8988T (cell line): Measurements from ENCODE around the gene CA11.

Experiments
- DNase-seq: peaks from one replicate; pipeline ENCODE4 v3.0.0; 2011

CA11 gene

DNA sequence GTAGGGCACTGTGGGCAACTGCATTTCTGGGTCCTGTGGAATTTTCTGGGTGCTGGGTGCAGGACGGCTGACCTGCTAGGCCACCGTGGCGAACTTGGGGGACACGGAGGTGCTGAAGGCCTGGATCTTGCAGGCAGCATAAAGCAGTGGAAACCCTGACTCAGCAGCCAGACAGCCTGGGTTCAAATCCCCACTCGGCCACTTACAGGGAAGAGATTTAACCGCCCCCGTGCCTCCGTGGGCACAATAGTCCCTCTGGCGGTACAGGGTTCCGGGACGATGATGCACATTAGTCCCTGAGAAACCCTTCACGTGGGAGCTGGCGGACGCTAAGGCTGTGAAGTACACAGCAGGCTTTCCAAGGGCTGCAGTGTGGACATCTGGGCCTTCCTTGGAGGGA lies 34.1 kb downstream of the CA11 start:
- DNase-seq, result no peak

DNA sequence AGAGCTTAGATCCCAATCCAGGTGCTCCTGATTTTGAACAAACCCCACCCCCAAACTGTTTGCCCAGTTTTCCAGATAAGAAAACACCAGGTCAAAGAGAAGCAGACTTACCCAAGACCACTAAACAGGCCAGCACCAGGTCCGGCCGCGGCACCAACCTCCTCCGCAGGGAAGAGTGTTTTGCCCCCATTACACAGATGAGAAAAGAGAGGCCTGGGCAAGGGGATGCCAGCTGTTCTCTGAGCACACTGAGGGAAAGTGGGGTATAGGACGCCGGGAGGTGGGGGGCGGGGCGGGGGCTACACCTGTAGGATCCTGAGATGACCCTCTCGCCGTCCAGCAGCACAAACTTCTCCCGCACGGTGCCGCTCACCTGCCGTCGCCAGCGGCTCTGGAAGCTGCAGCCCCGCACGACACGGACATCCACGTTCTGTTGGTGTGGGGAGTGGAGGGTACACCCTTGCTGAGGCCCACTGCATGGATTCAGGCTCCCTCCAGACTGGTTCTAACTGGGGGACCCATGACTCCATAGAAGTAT lies 36.3 kb downstream of the CA11 start:
- no peak for DNase-seq

DNA sequence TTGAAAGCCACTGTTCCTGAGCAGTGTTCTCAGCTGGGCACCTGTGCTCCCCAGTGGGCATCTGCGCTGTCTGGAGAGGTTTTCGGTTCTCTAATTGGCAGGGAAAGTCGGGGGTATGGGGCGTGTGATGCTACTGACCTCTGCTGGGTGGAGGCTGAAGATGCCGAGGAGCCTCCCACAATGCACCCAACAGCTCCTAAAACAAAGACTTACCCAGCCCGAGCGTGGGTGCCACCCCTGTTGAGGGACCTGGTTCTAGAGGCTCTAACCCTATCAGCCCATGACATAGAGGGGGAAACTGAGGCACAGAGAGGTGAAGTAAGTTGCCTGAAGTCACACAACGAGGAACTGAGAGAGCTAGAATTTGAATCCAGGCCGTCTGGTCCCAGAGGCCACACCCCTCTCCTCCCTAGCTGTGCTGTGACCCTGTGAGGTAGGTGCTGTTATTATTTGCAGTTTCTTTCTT lies 37.2 kb downstream of the CA11 start:
- peak; percentile 75 for DNase-seq

DNA sequence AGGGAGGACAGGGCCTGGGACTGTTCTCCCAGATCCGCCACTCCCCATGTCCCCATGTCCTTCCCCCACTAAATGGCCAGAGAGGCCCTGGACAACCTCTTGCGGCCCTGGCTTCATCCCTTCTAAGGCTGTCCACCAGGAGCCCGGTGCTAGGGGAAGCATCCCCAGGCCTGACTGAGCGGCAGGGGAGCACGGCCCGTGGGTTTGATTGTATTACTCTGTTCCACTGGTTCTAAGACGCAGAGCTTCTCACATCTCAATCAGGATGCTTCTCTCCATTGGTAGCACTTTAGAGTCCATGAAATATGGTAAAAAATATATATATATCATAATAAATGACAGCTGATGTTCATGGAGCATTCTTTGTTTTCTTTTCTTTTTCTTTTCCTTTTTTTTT lies 38.6 kb downstream of the CA11 start:
- DNase-seq, result no peak

DNA sequence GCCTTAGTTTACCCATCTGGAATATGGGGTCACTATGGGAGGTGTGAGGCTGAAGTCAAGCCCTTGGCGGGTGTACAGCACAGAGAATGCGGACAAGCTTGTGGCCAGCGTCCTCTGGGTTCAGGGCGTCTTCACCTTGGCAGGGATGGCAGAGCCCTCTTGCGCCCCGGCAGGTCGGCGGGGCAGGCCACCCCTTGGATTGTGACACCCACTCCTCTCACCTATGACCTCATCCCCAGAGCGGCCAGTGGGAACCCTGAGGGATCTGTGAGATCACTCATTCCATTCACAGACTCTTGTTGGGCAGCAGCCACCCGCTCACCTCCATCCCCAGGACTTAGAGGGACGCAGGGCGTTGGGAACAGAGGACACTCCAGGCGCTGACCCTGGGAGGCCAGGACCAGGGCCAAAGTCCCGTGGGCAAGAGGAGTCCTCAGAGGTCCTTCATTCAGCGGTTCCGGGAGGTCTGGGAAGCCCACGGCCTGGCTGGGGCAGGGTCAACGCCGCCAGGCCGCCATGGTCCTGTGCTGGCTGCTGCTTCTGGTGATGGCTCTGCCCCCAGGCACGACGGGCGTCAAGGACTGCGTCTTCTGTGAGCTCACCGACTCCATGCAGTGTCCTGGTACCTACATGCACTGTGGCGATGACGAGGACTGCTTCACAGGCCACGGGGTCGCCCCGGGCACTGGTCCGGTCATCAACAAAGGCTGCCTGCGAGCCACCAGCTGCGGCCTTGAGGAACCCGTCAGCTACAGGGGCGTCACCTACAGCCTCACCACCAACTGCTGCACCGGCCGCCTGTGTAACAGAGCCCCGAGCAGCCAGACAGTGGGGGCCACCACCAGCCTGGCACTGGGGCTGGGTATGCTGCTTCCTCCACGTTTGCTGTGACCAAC lies 39.3 kb downstream of the CA11 start, which contains the start of gene SPACA4:
Gene SPACA4 (plus strand): TSS at position 280 of the 896 bp plus-strand sequence. CDS start 237 bp downstream, at position 517.
- no peak for DNase-seq

DNA sequence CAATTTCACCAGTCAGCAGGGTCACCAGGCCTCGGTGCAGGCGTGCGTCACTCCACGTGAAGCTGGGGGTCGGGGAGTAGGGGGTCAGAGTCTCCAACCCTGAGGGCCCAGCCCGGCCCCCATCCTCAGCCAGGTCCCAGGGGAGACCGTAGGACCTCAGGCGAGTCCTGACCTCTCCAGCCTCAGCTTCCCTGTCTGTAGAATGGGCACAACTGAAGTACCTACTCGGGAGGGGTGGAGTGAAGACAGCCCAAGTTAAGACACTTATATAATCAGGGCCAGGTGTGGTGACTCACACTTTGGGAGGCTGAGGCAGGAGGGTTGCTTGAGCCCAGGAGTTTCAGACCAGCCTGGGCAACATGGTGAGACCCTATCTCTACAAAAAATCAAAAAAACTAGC lies 42.1 kb downstream of the CA11 start:
- no peak for DNase-seq

DNA sequence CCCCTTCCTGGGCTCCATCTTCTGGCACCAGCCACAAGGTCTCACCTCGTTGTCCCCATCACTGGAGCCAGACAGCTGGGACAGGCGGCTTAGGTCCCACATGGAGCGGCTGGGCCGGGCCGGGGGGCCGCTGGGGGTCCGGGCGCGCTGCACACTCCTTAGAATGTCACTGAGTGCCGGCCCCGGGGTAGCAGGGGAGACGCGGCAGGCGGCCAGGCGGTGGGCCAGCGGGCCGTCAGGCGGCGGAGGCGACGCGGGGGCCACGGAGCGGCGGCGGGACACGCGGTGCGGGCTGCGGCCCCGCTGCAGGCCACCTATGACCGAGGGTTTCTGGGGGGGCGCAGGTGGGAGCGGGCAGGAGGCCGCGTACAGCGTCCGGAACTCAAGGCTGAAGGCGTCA lies 42.5 kb downstream of the CA11 start:
- DNase-seq, result no peak

DNA sequence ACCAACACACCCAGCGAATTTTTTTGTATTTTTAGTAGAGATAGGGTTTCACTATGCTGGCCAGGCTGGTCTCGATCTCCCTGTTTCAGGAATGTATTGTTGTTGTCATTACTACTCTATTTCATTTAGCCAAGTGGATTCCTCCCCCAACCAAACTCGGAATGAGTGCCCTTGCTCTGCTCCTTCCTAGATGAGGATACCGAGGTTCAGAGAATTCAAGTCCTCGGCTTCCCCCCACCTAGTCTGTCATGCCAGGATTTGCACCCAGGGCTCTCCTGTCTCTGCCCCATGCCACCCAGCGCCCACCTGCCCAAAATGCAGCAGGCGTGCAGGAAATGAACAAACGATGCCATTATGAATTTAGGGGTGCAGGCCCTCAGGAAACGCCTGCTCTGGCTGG lies 43.0 kb downstream of the CA11 start:
- no peak for DNase-seq

DNA sequence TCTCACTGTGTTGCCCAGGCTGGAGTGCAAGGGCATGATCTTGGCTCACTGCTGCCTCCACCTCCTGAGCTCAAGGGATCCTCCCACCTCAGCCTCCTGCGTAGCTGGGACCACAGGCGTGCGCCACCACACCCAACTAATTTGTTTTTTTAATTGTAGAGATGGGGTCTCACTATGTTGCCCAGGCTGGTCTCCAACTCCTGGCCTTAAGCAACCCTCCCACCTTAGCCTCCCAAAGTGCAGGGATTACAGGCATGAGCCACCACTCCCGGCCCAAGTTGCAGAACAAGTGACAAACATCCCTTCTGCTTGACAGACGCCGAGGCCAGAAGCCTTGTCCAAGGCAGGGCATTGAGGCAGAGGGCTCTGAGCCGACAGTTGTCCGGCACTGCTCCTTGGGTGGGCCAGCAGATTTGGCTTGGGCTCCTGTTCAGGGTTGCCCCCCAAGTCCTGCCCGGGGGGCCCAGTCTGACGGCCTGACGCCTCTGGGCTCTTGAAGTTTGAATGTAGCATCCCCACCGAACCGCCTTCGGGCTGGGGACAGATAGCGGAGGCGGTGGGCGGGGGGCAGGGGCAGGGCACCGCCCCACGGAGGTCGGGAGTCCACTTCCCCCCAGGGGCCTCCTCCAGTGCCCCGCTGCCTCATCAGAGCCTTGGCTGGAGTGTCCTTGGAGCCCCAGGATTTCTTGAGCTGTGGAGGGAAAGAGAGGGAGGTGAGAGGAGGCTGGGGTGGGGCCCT lies 45.1 kb downstream of the CA11 start:
- DNase-seq, result no peak

DNA sequence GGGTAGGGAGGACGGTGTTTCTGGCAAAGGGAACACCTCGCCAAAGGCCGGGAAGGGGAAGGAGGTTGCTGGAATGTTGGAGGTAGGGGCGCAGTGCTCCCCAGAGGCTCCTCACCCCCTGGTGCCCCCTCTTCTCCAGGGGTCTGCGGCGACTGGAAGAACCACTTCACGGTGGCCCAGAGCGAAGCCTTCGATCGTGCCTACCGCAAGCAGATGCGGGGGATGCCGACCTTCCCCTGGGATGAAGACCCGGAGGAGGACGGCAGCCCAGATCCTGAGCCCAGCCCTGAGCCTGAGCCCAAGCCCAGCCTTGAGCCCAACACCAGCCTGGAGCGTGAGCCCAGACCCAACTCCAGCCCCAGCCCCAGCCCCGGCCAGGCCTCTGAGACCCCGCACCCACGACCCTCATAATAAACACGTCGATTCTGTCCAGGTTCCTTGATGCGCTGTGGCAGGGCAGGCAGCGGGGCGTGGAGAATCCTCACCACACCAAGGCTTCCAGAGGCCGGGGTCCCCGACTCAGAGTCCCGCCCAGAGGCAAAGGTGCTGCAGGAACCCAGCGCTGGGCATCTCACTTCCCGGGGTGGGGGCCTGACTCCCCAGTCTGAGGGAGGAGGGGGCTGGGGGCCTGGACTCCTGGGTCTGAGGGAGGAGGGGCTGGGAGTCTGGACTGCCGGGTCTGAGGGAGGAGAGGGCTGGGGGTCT lies 46.8 kb downstream of the CA11 start:
- DNase-seq, result no peak

DNA sequence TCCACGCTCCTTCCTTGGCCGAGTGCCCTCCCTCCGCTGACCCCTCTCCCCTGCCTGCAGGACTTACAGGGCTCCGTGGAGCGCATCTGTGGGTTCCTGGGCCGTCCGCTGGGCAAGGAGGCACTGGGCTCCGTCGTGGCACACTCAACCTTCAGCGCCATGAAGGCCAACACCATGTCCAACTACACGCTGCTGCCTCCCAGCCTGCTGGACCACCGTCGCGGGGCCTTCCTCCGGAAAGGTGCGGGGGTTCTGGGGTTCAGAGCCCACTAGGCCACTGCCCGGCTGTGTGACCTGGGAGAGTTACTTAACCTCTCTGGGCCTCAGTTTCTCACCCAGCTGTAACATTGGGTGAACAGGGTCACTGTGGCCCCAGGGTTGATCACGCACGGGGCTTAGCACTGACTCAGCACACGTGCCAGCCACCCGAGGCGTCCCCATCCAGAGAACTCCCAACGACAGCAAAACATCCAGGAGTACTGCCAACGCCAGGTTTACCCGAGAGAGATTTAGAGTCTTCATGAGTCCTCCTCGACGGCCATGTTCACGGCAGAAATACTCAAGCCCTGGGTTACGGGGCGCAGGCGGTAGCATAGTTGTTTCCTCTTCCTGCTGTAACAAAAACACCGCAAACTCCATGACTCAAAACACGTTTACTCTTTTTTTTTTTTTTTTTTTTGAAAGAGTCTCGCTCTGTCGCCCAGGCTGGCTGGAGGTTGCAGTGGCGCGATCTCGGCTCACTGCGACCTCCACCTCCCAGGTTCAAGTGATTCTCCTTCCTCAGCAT lies 49.1 kb downstream of the CA11 start:
- no peak for DNase-seq

DNA sequence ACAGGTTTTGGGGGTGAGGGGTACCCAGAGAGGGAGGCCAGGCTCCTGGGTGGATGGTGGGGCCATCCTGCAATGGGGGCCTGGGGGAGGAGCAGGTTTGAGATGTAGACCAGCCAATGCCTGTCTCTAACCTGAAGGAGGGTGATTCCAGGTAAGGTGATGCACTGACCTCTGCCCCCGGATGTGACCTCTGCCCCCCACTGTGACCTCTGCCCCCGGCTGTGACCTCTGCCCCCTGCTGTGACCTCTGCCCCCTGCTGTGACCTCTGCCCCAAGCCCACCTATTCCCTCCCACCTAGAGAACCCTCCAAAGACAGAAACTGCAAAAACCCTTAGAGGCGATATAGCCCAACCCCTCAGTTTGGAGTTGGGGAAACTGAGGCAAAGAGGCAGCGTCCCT lies 49.8 kb downstream of the CA11 start:
- no peak for DNase-seq

DNA sequence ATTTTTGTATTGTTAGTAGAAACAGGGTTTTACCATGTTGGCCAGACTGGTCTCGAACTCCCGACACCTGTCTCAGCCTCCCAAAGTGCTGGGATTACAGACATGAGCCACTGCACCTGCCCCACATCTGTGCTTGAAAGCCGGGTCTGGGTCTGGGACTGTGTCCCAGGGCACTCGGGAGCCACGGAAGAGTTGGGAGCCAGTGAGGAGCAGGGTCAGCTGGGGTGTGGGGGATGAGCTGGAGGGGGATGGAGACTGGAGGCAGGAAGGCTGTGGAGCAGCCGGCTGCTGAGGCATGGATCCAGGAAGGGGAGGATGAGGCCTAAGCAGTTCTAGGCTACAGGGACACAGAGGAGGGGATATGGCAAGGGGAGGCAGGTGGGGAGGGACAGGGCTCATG lies 50.2 kb downstream of the CA11 start:
- DNase-seq, result no peak

DNA sequence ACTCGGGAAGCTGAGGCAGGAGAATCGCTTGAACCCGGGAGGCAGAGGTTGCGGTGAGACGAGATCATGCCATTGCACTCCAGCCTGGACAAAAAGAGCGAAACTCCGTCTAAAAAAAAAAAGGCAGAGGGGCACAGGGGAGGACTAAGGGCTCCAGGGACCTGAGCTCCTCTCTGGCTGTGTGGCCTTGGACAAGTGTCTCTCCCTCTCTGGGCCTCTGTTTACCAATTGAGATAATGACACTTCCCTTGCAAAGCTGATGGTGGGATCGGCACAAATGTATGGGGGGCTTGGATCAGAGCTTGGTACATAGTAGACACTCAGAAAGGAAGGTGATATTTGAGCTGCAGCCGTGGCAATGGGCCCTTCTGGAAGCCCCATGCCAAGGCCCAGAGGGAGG lies 50.8 kb downstream of the CA11 start:
- no peak for DNase-seq

DNA sequence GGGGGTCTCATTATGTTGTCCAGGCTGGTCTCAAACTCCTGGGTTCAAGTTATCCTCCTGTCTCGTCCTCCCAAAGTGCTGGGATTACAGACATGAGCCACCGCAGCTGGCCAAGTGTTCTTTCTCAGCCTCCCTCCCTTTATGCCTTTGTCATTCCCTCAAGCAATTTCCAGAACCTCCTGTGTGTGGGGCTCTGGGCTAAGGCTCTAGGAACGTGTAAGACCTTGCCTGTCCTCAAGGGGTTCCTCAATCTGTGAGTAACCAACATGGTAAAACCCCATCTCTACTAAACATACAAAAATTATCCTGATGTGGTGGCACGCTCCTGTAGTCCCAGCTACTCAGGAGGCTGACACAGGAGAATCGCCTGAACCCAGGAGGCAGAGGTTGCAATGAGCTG lies 55.0 kb downstream of the CA11 start:
- no peak for DNase-seq

DNA sequence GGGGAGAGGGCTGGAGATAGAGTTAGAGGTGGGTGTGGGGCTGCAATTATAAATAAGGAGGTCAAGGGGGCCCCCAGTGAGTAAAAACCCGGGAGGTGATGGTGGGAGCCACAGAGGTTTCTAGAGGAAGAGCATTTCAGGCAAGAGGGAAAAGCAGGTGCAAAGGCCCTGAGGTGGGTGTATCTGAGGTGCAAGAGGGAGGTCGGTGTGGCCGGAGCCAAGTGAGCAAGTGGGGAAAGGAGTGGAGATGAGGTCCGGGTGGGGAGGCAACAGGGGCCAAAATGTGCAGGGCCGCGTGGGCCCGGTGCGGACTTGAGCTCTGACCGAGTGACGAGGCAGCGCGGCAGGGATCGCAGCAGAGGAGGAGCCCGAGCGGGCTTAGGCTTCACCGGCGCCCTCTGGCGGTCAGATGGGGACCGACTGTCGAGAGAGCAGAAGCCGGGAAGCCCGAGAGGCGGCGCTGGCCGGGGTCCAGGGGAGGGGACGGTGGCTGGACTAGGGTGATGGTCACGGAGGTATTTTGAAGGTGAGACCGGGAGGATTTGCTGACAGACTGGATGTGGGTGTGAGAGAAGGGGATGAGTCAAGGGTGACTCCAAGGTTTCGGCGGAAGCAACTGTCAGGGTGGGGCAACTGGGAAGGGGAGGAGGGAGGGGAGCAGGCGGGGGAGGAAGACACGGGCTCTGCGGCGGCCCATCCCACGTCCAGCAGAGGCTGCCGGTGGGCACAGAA lies 57.2 kb downstream of the CA11 start:
- DNase-seq, result peak; percentile 67
